Prostate gland (tissue), 2 donors: ENCODE measurements around the gene PNRC2. TPM values are rescaled to one million over a fixed set of nuclear protein-coding genes. Genes with fewer than 3 reads are reported as not detected.
A peak's percentile ranks its signal among the peaks of the same experiment; 100 is the strongest.
"Not testable (repeated sequence)": the region's sequence is repeated elsewhere in the genome, so short reads cannot be mapped to it uniquely, and the experiment has no call there.

Experiments
- DNase-seq: peaks from one replicate; pipeline ENCODE4 v3.0.0-alpha.2; 2019; ENCODE audit warnings: low spot score
- H3K27ac ChIP-seq, 2 donors: fragments of 200-600 bp; sonication (generic); 2 replicates each; pipeline ENCODE4 v1.5.1; 2017 to 2019
- H3K27me3 ChIP-seq: fragments of 200-600 bp; sonication (generic); replicated peaks from 2 replicates; pipeline ENCODE4 v1.5.1; 2019; ENCODE audit not compliant: insufficient read depth
- H3K36me3 ChIP-seq, 2 donors: fragments of 200-600 bp; sonication (generic); 1 replicate in 1 of 2; 2 replicates in 1 of 2; pipeline versions ENCODE4 v1.5.1 to v1.8.1; 2017 to 2019
- H3K4me1 ChIP-seq: fragments of 200-600 bp; sonication (generic); replicated peaks from 2 replicates; pipeline ENCODE4 v1.5.1; 2019
- H3K4me3 ChIP-seq, 2 donors: fragments of 200-600 bp; sonication (generic); 2 replicates each; pipeline ENCODE4 v1.5.1; 2017 to 2019
- H3K9me3 ChIP-seq: fragments of 200-600 bp; sonication (generic); 2 replicates; pipeline ENCODE4 v1.5.1; 2017
- POLR2A ChIP-seq: fragments of 450-650 bp; IDR thresholded peaks from one replicate; pipeline ENCODE4 v1.6.1; 2016; ENCODE audit warnings: antibody characterized with exemption, mild to moderate bottlenecking
- POLR2AphosphoS5 ChIP-seq: sonication (generic); formaldehyde crosslinking; IDR thresholded peaks from one replicate; pipeline ENCODE4 v1.6.1; 2017; ENCODE audit warnings: antibody characterized with exemption
- WGBS: methylation state at CpG from one replicate; pipeline ENCODE4 v1.1.5; 2018; 5-methylcytosine and 5-hydroxymethylcytosine counted together
- intact Hi-C: fragments of 100-400 bp; cut with DNase I; formaldehyde crosslinking; loops from one replicate; pipeline ENCODE4 v1.14.2; 2022
- total RNA-seq, 2 donors: library from RNA; depleted of rRNA; stranded (reverse); fragments of >200 nt; gene quantifications; one replicate each; pipeline ENCODE4 v1.1.0, GENCODE V29; 2016
- TF ChIP-seq, protein P1 (sequence below), 4 experiments: fragments of 200-600 bp in 2 of 4; fragments of 450-650 bp in 2 of 4; sonication (generic) in 2 of 4; IDR thresholded peaks; 1 replicate in 3 of 4; 2 replicates in 1 of 4; pipeline ENCODE4 v1.5.1; 2016 to 2019; ENCODE audit warnings: antibody characterized with exemption in 4 of 4, mild to moderate bottlenecking in 2 of 4, moderate library complexity in 2 of 4

The PNRC2 gene
- total RNA-seq, 2 donors from 2014 or later, result 86.6 to 117 TPM

DNA sequence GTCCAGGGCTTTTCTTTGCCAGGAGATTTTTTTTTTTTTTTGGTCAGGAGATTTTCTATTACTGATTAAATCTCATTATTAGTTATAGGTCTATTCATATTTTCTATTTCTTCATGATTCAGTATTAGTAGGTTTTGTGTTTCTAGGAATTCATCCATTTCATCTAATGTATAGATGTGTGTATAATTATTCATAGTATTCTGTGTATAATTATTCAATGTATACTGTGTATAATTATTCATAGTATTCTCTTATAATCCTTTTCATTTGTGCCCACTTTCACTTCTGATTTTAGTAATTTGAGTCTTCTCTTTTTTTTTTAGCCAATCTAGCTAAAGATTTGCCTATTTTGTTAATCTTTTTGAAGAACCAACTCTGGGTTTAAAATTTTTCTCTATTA, 12.3 kb upstream of the PNRC2 start:
- H3K4me3 ChIP-seq, result no peak overlapping the region
- intact Hi-C loops, result no loop called here
- no peaks in the 10 kb centered on the region for H3K9me3 ChIP-seq
- no peak for DNase-seq
- no peak overlapping the region for H3K27ac ChIP-seq
- no peaks in the 10 kb centered on the region for H3K27me3 ChIP-seq
- TF ChIP-seq, protein P1, sequence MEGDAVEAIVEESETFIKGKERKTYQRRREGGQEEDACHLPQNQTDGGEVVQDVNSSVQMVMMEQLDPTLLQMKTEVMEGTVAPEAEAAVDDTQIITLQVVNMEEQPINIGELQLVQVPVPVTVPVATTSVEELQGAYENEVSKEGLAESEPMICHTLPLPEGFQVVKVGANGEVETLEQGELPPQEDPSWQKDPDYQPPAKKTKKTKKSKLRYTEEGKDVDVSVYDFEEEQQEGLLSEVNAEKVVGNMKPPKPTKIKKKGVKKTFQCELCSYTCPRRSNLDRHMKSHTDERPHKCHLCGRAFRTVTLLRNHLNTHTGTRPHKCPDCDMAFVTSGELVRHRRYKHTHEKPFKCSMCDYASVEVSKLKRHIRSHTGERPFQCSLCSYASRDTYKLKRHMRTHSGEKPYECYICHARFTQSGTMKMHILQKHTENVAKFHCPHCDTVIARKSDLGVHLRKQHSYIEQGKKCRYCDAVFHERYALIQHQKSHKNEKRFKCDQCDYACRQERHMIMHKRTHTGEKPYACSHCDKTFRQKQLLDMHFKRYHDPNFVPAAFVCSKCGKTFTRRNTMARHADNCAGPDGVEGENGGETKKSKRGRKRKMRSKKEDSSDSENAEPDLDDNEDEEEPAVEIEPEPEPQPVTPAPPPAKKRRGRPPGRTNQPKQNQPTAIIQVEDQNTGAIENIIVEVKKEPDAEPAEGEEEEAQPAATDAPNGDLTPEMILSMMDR (IDR thresholded peaks at IDR 0.05), result no peak
- no peak for TF ChIP-seq POLR2AphosphoS5
- no peak for TF ChIP-seq POLR2A
- H3K4me1 ChIP-seq, result no peaks in the 10 kb centered on the region
- no peaks in the 10 kb centered on the region for H3K36me3 ChIP-seq

DNA sequence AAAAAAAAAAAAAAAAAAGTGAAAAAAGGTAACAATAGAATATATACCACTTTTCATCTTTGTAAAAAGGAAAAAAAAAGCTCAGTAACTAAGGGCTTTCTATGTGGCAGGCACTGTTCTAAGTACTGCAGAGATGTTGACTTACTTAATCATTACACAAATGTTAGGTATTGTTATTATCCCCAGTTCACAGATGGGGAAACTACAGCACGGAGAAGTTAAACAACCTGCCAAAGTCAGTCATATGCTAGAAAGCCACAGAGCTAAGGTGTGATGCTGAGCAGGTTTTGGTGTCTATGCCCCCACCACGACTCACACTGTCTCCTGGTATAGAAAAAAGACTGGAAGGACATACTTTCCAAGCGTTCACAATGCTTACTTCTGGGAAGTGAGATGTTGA, 6.6 kb upstream of the PNRC2 start:
- 68% methylated on average over 3 of the region's 3 CpGs for WGBS
- Histone ChIP-seq H3K27me3 (no peaks in the 10 kb centered on the region), H3K27ac (no peak overlapping the region), H3K36me3 (no peaks in the 10 kb centered on the region), H3K4me3 (no peak overlapping the region), H3K9me3 (no peaks in the 10 kb centered on the region), H3K4me1 (no peaks in the 10 kb centered on the region)
- intact Hi-C loops, result no loop called here
- TF ChIP-seq, protein P1 (IDR thresholded peaks at IDR 0.05), result no peak
- TF ChIP-seq POLR2AphosphoS5, result no peak
- no peak for TF ChIP-seq POLR2A
- DNase-seq, result no peak

DNA sequence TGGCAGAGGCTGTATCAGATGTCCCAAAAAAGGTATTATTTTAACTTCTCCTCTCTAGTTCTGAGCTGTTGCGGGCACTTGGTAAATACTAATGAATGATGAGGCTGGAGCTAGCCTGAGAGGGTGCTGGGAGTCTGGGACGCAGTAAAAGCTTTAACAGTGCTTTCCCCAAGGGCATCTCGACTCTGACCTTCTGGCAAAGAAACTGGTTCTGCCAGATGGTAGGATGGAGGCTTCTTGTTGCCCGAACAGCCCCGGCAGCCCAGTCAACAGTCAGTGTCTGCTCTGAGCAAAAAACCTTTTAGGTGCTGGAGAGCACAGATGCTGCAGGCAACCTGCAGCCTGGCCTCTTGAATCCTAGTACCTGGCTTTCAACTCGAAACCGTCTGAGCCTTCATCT, 2.5 kb upstream of the PNRC2 start:
- TF ChIP-seq, protein P1 (IDR thresholded peaks at IDR 0.05), result no peak
- peak; percentile 56 for TF ChIP-seq POLR2AphosphoS5
- TF ChIP-seq POLR2A, result no peak
- intact Hi-C loops, result loop anchor here (5.0 kb wide), 1 partner anchor 70 kb away; no protein-coding TSS in a partner anchor
- Histone ChIP-seq H3K4me1 (no peaks in the 10 kb centered on the region), H3K4me3 (no peak overlapping the region), H3K9me3 (no peaks in the 10 kb centered on the region), H3K27ac (peak overlapping the region; percentile 29 to 42), H3K27me3 (no peaks in the 10 kb centered on the region), H3K36me3 (no peaks in the 10 kb centered on the region)
- DNase-seq, result peak; percentile 81
- 34% methylated on average over 7 of the region's 7 CpGs for WGBS

DNA sequence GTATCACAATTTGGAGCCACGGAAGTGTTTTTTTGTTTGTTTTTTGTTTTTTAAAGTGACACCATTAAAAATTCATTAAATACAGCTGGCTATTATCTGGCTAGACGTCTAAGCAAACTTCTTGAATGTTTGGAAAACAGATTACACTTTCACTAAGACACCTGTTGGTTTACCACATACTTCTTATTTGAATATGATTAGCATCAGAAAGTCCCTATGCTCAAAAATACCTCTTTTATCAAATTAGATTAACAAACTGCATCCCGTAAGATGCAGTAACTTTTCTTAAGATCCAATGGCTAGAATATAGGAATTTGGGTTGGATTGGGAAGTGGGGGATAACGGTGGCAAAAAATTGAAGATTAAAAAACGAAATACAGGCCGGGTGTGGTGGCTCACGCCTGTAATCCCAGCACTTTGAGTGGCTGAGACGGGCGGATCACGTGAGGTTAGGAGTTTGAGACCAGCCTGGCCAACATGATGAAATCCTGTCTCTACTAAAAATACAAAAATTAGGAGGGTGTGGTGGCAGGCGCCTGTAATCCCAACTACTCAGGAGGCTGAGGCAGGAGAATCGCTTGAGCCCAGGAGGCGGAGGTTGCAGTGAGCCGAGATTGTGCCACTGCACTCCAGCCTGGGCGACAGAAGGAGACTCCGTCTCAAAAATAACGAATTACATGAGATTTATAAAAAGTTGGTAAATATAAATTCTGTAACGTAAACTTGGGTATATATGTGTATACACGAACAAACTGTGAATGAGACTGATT, 1.4 kb upstream of the PNRC2 start:
- not testable (repeated sequence) for H3K9me3 ChIP-seq, H3K4me1 ChIP-seq, H3K36me3 ChIP-seq, H3K27me3 ChIP-seq, DNase-seq
- Histone ChIP-seq H3K27ac (peak overlapping the region; percentile 98), H3K4me3 (peak overlapping the region; percentile 59 to 82)
- 63% methylated on average over 19 of the region's 19 CpGs for WGBS
- intact Hi-C loops, result loop anchor here (5.0 kb wide), 1 partner anchor 69 kb away; no protein-coding TSS in a partner anchor

DNA sequence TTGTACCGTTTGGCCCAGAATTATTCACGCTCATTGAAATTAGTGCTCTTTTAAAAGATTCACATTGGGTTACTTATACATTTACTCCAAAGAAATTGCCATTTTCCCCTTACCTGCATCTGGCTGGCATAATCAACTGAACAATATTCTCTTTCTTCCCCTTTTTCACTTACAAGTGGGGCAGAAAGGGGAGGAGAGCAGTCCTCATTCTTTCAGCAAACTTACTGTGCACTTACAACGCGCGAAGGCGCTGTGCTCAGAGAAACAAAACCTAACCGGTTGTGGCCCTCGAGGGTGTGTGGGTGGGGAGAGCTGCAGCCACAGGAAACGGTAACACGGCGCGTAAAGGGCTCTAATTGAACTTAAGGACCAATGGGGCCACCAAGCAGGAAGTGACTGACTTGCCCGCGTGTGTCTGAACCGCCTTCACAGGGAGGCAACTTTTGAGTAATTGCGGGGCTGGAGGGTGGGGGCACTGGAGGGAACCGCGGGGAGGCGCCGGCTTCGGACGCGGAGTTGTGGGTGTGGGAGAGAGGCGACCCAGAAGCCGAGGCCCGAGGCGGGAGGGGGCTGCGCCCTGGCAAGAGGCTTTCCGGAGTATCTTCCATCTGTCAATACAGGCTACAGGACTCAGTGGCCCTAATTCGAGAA, 693 bp upstream of the PNRC2 start:
- H3K4me3 ChIP-seq, result peak overlapping the region; percentile 59 to 82
- intact Hi-C loops, result loop anchor here (5.0 kb wide), 1 partner anchor 68 kb away; no protein-coding TSS in a partner anchor
- H3K4me1 ChIP-seq, result no peaks in the 10 kb centered on the region
- H3K27ac ChIP-seq, result peak overlapping the region; percentile 98
- no peaks in the 10 kb centered on the region for H3K36me3 ChIP-seq
- TF ChIP-seq POLR2A (peak; percentile 2), POLR2AphosphoS5 (peak; percentile 61)
- TF ChIP-seq, protein P1 (IDR thresholded peaks at IDR 0.05), result peak in 2 of 4 experiments; percentile 36 to 49
- no peaks in the 10 kb centered on the region for H3K9me3 ChIP-seq
- 2% methylated on average over 30 of the region's 30 CpGs for WGBS
- no peaks in the 10 kb centered on the region for H3K27me3 ChIP-seq
- DNase-seq, result peak; percentile 72
